ENCODE data around the gene OGDH. TPM values are rescaled to one million over a fixed set of nuclear protein-coding genes. Genes with fewer than 3 reads are reported as not detected.
A peak's percentile ranks its signal among the peaks of the same experiment; 100 is the strongest.

OGDH gene
- total and polyA plus RNA-seq, 10 of the 15 experiments (the other 5 are each of a cell fraction or from before 2014, with no cell fraction given): 4.1 to 103 (median 48.4) TPM

DNA sequence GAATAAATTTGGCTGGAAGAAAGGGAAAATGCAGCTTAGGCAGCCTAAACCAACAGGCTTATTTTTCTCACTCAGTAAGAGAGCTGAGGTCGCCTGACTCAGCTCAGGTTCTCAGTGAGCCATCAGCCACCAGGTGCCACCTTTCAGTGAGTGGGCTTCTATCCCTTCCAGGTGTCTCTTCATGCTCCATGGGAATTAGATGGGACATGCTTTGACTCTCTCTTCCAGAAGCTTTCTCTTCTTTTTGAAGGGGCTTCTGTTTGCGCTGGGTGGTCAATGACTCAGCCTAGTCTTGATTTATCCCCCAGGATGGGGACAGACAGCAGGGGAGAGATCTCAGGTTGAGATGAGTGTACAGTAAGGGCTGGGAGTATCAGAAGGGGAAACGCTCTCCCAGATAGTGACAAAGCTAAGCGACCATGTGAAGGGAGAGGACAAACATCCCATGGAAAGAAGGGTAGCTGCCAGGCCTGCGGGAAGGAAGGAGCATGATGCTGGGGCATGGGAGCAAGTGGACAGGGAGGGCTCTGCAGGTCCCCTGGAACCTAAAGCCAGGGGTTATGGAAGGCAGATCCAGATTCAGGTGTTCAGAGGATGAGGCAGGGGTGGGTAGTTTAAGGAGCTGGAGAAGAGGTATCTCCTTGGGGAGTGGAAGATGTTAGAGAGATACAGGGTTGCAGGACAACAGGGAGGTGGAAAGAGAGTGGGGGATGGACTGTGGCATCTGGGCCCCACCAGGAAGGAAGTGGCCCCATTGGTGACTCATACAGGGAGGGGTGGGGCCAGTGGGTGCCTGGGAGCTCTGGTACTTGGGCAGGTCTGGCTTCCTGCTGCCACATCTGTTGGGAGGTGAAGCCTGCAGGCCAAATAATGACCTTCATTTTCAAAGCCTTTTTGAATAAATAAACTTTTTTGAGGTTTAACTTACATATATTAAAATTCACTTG lies 32.5 kb downstream of the OGDH start (continued):
- TF ChIP-seq ETV6 (conservative IDR thresholded peaks at IDR 0.05 in 1 of 2, IDR thresholded peaks at IDR 0.05 in 1 of 2; ENCODE audit: borderline replicate concordance in 1 of 2, low read depth in 1 of 2) (peak in 1 of 2 experiments; percentile 100; a peak in 2 of 4 replicates), CBX5 (IDR thresholded peaks at IDR 0.05; ENCODE audit: low read depth) (no peak; the same call in 1 of the 2 replicates), HDAC2 (IDR thresholded peaks at IDR 0.05) (no peak), RBBP5 (conservative IDR thresholded peaks at IDR 0.05) (0 out of 2 replicates have a peak, but pooled peaks have one; percentile 15), NR2F1 (conservative IDR thresholded peaks at IDR 0.05) (peak; percentile 71), RB1 (IDR thresholded peaks at IDR 0.05; ENCODE audit: borderline replicate concordance) (no peak; the same call in 1 of the 2 replicates), PAX8 (IDR thresholded peaks at IDR 0.05) (no peak), ZNF384 (IDR thresholded peaks at IDR 0.05; ENCODE audit: borderline replicate concordance, low read depth, low read length) (no peak), SPI1 (IDR thresholded peaks at IDR 0.05; ENCODE audit: borderline replicate concordance, insufficient read depth, low read depth, low read length) (peak; percentile 91), CHD4 (IDR thresholded peaks at IDR 0.05) (no peak), PAX5 (IDR thresholded peaks at IDR 0.05; ENCODE audit: borderline replicate concordance, low read depth, low read length) (peak; percentile 95), KAT2A (conservative IDR thresholded peaks at IDR 0.05; ENCODE audit: control insufficient read depth, low read depth, low read length) (no peak), TCF7 (IDR thresholded peaks at IDR 0.05; ENCODE audit: borderline replicate concordance) (peak; percentile 47; the same call in 1 of the 2 replicates), TAF1 (IDR thresholded peaks at IDR 0.05; ENCODE audit: borderline replicate concordance, low read depth, low read length) (peak; percentile 78), SUZ12 (IDR thresholded peaks at IDR 0.05; ENCODE audit: unreplicated experiment) (no peak), POU2F2 (IDR thresholded peaks at IDR 0.05; ENCODE audit: borderline replicate concordance, low read depth, low read length) (peak; percentile 88), SP1 (IDR thresholded peaks at IDR 0.05; ENCODE audit: low read depth, low read length) (peak; percentile 94)
